Esophagus squamous epithelium (tissue), 4 donors: Measurements from ENCODE around the gene RASA3.

Experiments used
- POLR2A ChIP-seq, 4 donors: fragments of 450-650 bp; IDR thresholded peaks; one replicate each; pipeline ENCODE4 v1.6.1; 2017; ENCODE audit warnings: antibody characterized with exemption in 4 of 4, mild to moderate bottlenecking in 4 of 4, moderate library complexity in 3 of 4
- TF ChIP-seq, protein P1 (sequence below), 6 experiments: fragments of 450-650 bp in 4 of 6; fragments of 200-600 bp in 2 of 6; sonication (generic) in 2 of 6; IDR thresholded peaks; one replicate each; pipeline ENCODE4 v1.5.1; 2016 to 2019; ENCODE audit warnings: antibody characterized with exemption in 6 of 6, mild to moderate bottlenecking in 4 of 6, moderate library complexity in 4 of 6

- TF ChIP-seq, protein P1, sequence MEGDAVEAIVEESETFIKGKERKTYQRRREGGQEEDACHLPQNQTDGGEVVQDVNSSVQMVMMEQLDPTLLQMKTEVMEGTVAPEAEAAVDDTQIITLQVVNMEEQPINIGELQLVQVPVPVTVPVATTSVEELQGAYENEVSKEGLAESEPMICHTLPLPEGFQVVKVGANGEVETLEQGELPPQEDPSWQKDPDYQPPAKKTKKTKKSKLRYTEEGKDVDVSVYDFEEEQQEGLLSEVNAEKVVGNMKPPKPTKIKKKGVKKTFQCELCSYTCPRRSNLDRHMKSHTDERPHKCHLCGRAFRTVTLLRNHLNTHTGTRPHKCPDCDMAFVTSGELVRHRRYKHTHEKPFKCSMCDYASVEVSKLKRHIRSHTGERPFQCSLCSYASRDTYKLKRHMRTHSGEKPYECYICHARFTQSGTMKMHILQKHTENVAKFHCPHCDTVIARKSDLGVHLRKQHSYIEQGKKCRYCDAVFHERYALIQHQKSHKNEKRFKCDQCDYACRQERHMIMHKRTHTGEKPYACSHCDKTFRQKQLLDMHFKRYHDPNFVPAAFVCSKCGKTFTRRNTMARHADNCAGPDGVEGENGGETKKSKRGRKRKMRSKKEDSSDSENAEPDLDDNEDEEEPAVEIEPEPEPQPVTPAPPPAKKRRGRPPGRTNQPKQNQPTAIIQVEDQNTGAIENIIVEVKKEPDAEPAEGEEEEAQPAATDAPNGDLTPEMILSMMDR (IDR thresholded peaks at IDR 0.05), result no peak
- no peak for TF ChIP-seq POLR2A (IDR thresholded peaks at IDR 0.05)
Observed at GRCh38 chr13:114155926-114156883, 23.8 kb upstream of the RASA3 start.
